ENCODE data around the gene LITAFD. TPM values are rescaled to one million over a fixed set of nuclear protein-coding genes. Genes with fewer than 3 reads are reported as not detected.

Gene LITAFD
- polyA plus RNA-seq, 1 donor from 2014 or later = not detected

GRCh38 chr16:8900343-8900742 is 18.2 kb downstream of the LITAFD start:
- no peaks in the 10 kb centered on the region for H3K27me3 ChIP-seq (ENCODE audit: insufficient read depth, low read depth, low read length)
- no peak overlapping the region for H3K27ac ChIP-seq (ENCODE audit: low read length)
- H3F3A ChIP-seq (ENCODE audit: insufficient read depth, low read length, poor library complexity, severe bottlenecking) = no peaks in the 10 kb centered on the region
- no peak overlapping the region for H2AFZ ChIP-seq (ENCODE audit: low read depth, low read length)
- no peak for TF ChIP-seq REST (IDR thresholded peaks at IDR 0.05; ENCODE audit: borderline replicate concordance)
- TF ChIP-seq CTCF (IDR thresholded peaks at IDR 0.05; ENCODE audit: poor library complexity, severe bottlenecking) = no peak
- no peak for TF ChIP-seq MXI1 (conservative IDR thresholded peaks at IDR 0.05; ENCODE audit: poor library complexity, severe bottlenecking)
- no peak for TF ChIP-seq TAF1 (IDR thresholded peaks at IDR 0.05; ENCODE audit: low read depth)
- TF ChIP-seq RAD21 (conservative IDR thresholded peaks at IDR 0.05) = no peak
- TF ChIP-seq EZH2 (IDR thresholded peaks at IDR 0.05; ENCODE audit: borderline replicate concordance, insufficient read depth, low read length, poor library complexity, severe bottlenecking) = no peak
- TF ChIP-seq POLR2AphosphoS5 (IDR thresholded peaks at IDR 0.05) = no peak
- TF ChIP-seq SMC3 (conservative IDR thresholded peaks at IDR 0.05; ENCODE audit: poor library complexity) = no peak
- no peak for TF ChIP-seq EP300 (conservative IDR thresholded peaks at IDR 0.05; ENCODE audit: poor library complexity, severe bottlenecking)
- H3K9me2 ChIP-seq (ENCODE audit: insufficient read depth, low read length) = no peaks in the 10 kb centered on the region
- H4K20me1 ChIP-seq (ENCODE audit: insufficient read depth) = no peaks in the 10 kb centered on the region
- no peaks in the 10 kb centered on the region for H3K9me3 ChIP-seq (ENCODE audit: low read length)
- H3K4me2 ChIP-seq (ENCODE audit: low read length) = no peak overlapping the region
- no peak overlapping the region for H3K9ac ChIP-seq (ENCODE audit: low read length)
- no peaks in the 10 kb centered on the region for H3K79me2 ChIP-seq (replicated peaks; ENCODE audit: insufficient read depth, low read length)
- peaks cover 5% of the 10 kb centered on the region for H3K36me3 ChIP-seq (ENCODE audit: insufficient read depth, low read length)
- no peak overlapping the region for H3K4me3 ChIP-seq (ENCODE audit: low read length)

GRCh38 chr16:8901320-8901861 is 19.2 kb downstream of the LITAFD start:
- no peak overlapping the region for H2AFZ ChIP-seq (ENCODE audit: low read depth, low read length)
- no peaks in the 10 kb centered on the region for H3K79me2 ChIP-seq (replicated peaks; ENCODE audit: insufficient read depth, low read length)
- no peaks in the 10 kb centered on the region for H3K9me2 ChIP-seq (ENCODE audit: insufficient read depth, low read length)
- no peak overlapping the region for H3K27ac ChIP-seq (ENCODE audit: low read length)
- no peaks in the 10 kb centered on the region for H3K9me3 ChIP-seq (ENCODE audit: low read length)
- no peak overlapping the region for H3K4me2 ChIP-seq (ENCODE audit: low read length)
- peaks cover 5% of the 10 kb centered on the region for H3K36me3 ChIP-seq (ENCODE audit: insufficient read depth, low read length)
- H4K20me1 ChIP-seq (ENCODE audit: insufficient read depth) = no peaks in the 10 kb centered on the region
- TF ChIP-seq EP300 (conservative IDR thresholded peaks at IDR 0.05; ENCODE audit: poor library complexity, severe bottlenecking) (no peak), TAF1 (IDR thresholded peaks at IDR 0.05; ENCODE audit: low read depth) (no peak), EZH2 (IDR thresholded peaks at IDR 0.05; ENCODE audit: borderline replicate concordance, insufficient read depth, low read length, poor library complexity, severe bottlenecking) (no peak), SMC3 (conservative IDR thresholded peaks at IDR 0.05; ENCODE audit: poor library complexity) (no peak), RAD21 (conservative IDR thresholded peaks at IDR 0.05) (no peak), POLR2AphosphoS5 (IDR thresholded peaks at IDR 0.05) (no peak), REST (IDR thresholded peaks at IDR 0.05; ENCODE audit: borderline replicate concordance) (no peak), CTCF (IDR thresholded peaks at IDR 0.05; ENCODE audit: poor library complexity, severe bottlenecking) (no peak), MXI1 (conservative IDR thresholded peaks at IDR 0.05; ENCODE audit: poor library complexity, severe bottlenecking) (no peak)
- H3K9ac ChIP-seq (ENCODE audit: low read length) = no peak overlapping the region
- H3K4me3 ChIP-seq (ENCODE audit: low read length) = no peak overlapping the region
- H3F3A ChIP-seq (ENCODE audit: insufficient read depth, low read length, poor library complexity, severe bottlenecking) = no peaks in the 10 kb centered on the region
- no peaks in the 10 kb centered on the region for H3K27me3 ChIP-seq (ENCODE audit: insufficient read depth, low read depth, low read length)
